Panc1 (cell line): ENCODE results near the gene SGK1.

Experiments
- CTCF ChIP-seq: fragments of 450-650 bp; IDR thresholded peaks from 2 replicates; pipeline ENCODE4 v1.5.1; 2017; ENCODE audit warnings: mild to moderate bottlenecking
- POLR2AphosphoS5 ChIP-seq: IDR thresholded peaks from 2 replicates; pipeline ENCODE4 v1.6.1; 2012; ENCODE audit warnings: mild to moderate bottlenecking, low read depth, low read length, moderate library complexity
- SIN3A ChIP-seq: IDR thresholded peaks from 2 replicates; pipeline ENCODE4 v1.6.1; 2012; ENCODE audit warnings: low read depth, mild to moderate bottlenecking, low read length, moderate library complexity, borderline replicate concordance; ENCODE audit not compliant: insufficient read depth
- TCF7L2 ChIP-seq: IDR thresholded peaks from 2 replicates; pipeline ENCODE4 v1.6.1; 2011; ENCODE audit warnings: mild to moderate bottlenecking, low read depth, low read length, inconsistent platforms
- TF ChIP-seq, protein P1 (sequence below), 2 experiments: IDR thresholded peaks; 2 replicates each; pipeline ENCODE4 v1.6.1; 2011 to 2012; ENCODE audit warnings: low read depth in 2 of 2, control low read depth in 1 of 2, low read length in 1 of 2, mild to moderate bottlenecking in 1 of 2, moderate library complexity in 1 of 2; ENCODE audit not compliant: insufficient read depth in 1 of 2

DNA sequence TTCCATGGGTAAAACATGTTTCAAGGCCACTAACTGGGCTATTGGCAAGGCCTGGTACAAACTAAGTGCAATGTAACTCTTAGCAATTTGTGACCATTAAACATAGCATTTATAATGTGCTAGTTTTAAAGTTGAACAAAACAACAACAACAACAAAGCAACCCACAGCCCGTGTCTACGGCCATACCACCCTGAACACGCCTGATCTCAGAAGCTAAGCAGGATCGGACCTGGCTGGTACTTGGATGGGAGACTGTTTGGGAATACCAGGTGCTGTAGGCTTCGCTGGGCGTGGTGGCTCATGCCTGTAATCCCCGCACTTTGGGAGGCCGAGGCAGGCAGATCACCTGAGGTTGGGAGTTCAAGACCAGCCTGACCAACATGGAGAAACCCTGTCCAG, 61.0 kb downstream of the SGK1 start:
- TF ChIP-seq CTCF (no peak), POLR2AphosphoS5 (no peak), SIN3A (no peak), TCF7L2 (no peak)
- TF ChIP-seq, protein P1, sequence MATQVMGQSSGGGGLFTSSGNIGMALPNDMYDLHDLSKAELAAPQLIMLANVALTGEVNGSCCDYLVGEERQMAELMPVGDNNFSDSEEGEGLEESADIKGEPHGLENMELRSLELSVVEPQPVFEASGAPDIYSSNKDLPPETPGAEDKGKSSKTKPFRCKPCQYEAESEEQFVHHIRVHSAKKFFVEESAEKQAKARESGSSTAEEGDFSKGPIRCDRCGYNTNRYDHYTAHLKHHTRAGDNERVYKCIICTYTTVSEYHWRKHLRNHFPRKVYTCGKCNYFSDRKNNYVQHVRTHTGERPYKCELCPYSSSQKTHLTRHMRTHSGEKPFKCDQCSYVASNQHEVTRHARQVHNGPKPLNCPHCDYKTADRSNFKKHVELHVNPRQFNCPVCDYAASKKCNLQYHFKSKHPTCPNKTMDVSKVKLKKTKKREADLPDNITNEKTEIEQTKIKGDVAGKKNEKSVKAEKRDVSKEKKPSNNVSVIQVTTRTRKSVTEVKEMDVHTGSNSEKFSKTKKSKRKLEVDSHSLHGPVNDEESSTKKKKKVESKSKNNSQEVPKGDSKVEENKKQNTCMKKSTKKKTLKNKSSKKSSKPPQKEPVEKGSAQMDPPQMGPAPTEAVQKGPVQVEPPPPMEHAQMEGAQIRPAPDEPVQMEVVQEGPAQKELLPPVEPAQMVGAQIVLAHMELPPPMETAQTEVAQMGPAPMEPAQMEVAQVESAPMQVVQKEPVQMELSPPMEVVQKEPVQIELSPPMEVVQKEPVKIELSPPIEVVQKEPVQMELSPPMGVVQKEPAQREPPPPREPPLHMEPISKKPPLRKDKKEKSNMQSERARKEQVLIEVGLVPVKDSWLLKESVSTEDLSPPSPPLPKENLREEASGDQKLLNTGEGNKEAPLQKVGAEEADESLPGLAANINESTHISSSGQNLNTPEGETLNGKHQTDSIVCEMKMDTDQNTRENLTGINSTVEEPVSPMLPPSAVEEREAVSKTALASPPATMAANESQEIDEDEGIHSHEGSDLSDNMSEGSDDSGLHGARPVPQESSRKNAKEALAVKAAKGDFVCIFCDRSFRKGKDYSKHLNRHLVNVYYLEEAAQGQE (IDR thresholded peaks at IDR 0.05; ENCODE audit: insufficient read depth in 1 of 2, low read depth in 2 of 2, low read length in 1 of 2), result no peak
